Uterus (tissue), 2 donors: Measurements from ENCODE around the gene GCSAM.

Experiments used
- POLR2A ChIP-seq, 2 donors: fragments of 450-650 bp; IDR thresholded peaks; one replicate each; pipeline ENCODE4 v1.6.1; 2016; ENCODE audit warnings: antibody characterized with exemption in 2 of 2, mild to moderate bottlenecking in 1 of 2, moderate library complexity in 1 of 2
- TF ChIP-seq, protein P1 (sequence below), 4 experiments: fragments of 200-600 bp in 2 of 4; fragments of 450-650 bp in 2 of 4; sonication (generic) in 2 of 4; IDR thresholded peaks; one replicate each; pipeline ENCODE4 v1.5.1; 2016 to 2019; ENCODE audit warnings: antibody characterized with exemption in 4 of 4, mild to moderate bottlenecking in 2 of 4, moderate library complexity in 1 of 4

GRCh38 chr3:112131111-112131510 lies 1.9 kb downstream of the GCSAM start:
- no peak for TF ChIP-seq POLR2A (IDR thresholded peaks at IDR 0.05)
- TF ChIP-seq, protein P1, sequence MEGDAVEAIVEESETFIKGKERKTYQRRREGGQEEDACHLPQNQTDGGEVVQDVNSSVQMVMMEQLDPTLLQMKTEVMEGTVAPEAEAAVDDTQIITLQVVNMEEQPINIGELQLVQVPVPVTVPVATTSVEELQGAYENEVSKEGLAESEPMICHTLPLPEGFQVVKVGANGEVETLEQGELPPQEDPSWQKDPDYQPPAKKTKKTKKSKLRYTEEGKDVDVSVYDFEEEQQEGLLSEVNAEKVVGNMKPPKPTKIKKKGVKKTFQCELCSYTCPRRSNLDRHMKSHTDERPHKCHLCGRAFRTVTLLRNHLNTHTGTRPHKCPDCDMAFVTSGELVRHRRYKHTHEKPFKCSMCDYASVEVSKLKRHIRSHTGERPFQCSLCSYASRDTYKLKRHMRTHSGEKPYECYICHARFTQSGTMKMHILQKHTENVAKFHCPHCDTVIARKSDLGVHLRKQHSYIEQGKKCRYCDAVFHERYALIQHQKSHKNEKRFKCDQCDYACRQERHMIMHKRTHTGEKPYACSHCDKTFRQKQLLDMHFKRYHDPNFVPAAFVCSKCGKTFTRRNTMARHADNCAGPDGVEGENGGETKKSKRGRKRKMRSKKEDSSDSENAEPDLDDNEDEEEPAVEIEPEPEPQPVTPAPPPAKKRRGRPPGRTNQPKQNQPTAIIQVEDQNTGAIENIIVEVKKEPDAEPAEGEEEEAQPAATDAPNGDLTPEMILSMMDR (IDR thresholded peaks at IDR 0.05) = no peak
